GM23248 (cell line): Measurements from ENCODE around the gene CTTNBP2. TPM values are rescaled to one million over a fixed set of nuclear protein-coding genes. Genes with fewer than 3 reads are reported as not detected.

Experiments used
- DNase-seq: peaks from one replicate; pipeline ENCODE4 v3.0.0-alpha.2; 2015
- H2AFZ ChIP-seq: fragments of 200-600 bp; sonication (generic); 2 replicates; pipeline ENCODE4 v1.6.1; 2016; ENCODE audit warnings: antibody characterized with exemption
- H3F3A ChIP-seq: fragments of 200-600 bp; sonication (generic); 2 replicates; pipeline ENCODE4 v1.6.1; 2016; ENCODE audit warnings: mild to moderate bottlenecking, antibody characterized with exemption, mixed run types; ENCODE audit not compliant: insufficient read depth
- H3K27ac ChIP-seq: fragments of 200-600 bp; sonication (generic); 2 replicates; pipeline ENCODE4 v1.5.1; 2016; ENCODE audit warnings: mild to moderate bottlenecking
- H3K27me3 ChIP-seq: fragments of 200-600 bp; sonication (generic); replicated peaks from 2 replicates; pipeline ENCODE4 v1.6.1; 2016; ENCODE audit warnings: mild to moderate bottlenecking; ENCODE audit not compliant: insufficient read depth
- H3K36me3 ChIP-seq: fragments of 200-600 bp; sonication (generic); 2 replicates; pipeline ENCODE4 v1.6.1; 2016; ENCODE audit warnings: low read depth, mild to moderate bottlenecking
- H3K4me1 ChIP-seq: fragments of 200-600 bp; sonication (generic); 2 replicates; pipeline ENCODE4 v1.6.1; 2016; ENCODE audit warnings: mild to moderate bottlenecking; ENCODE audit not compliant: insufficient read depth
- H3K4me2 ChIP-seq: fragments of 200-600 bp; sonication (generic); one replicate; pipeline ENCODE4 v1.6.1; 2016; ENCODE audit warnings: mild to moderate bottlenecking; ENCODE audit not compliant: unreplicated experiment
- H3K4me3 ChIP-seq: fragments of 200-600 bp; sonication (generic); 2 replicates; pipeline ENCODE4 v1.5.1; 2016; ENCODE audit warnings: mild to moderate bottlenecking
- H3K79me2 ChIP-seq: fragments of 200-600 bp; sonication (generic); 2 replicates; pipeline ENCODE4 v1.6.1; 2016; ENCODE audit warnings: mild to moderate bottlenecking; ENCODE audit not compliant: insufficient read depth
- H3K9ac ChIP-seq: fragments of 200-600 bp; sonication (generic); 2 replicates; pipeline ENCODE4 v1.6.1; 2016; ENCODE audit warnings: mild to moderate bottlenecking
- H3K9me2 ChIP-seq: fragments of 200-600 bp; sonication (generic); 2 replicates; pipeline ENCODE4 v1.6.1; 2016; ENCODE audit warnings: mixed run types, mild to moderate bottlenecking, moderate library complexity; ENCODE audit not compliant: insufficient read depth
- H3K9me3 ChIP-seq: fragments of 200-600 bp; sonication (generic); one replicate; pipeline ENCODE4 v1.6.1; 2017; ENCODE audit warnings: low read depth
- H4K20me1 ChIP-seq: fragments of 200-600 bp; sonication (generic); 2 replicates; pipeline ENCODE4 v1.6.0; 2016; ENCODE audit not compliant: insufficient read depth
- EZH2 ChIP-seq: fragments of 200-600 bp; sonication (generic); IDR thresholded peaks from 2 replicates; pipeline ENCODE4 v1.6.1; 2018; ENCODE audit warnings: antibody characterized with exemption, mild to moderate bottlenecking; ENCODE audit not compliant: insufficient read depth, poor library complexity, severe bottlenecking
- EZH2phosphoT487 ChIP-seq: fragments of 200-600 bp; sonication (generic); IDR thresholded peaks from 2 replicates; pipeline ENCODE4 v1.6.1; 2018; ENCODE audit warnings: antibody characterized with exemption, moderate library complexity, mild to moderate bottlenecking, low read depth; ENCODE audit not compliant: insufficient read depth
- WGBS, 2 experiments: methylation state at CpG; one replicate each; pipeline ENCODE4 v1.1.6; 2015 to 2017; ENCODE audit warnings: low lambda C conversion rate in 2 of 2, low coverage in 1 of 2; ENCODE audit errors: missing lambda C conversion rate in 2 of 2; 5-methylcytosine and 5-hydroxymethylcytosine counted together
- in situ Hi-C: fragments of 300-500 bp; cut with MboI; formaldehyde crosslinking; loops from 2 replicates; pipeline ENCODE4 v1.15.0; 2020
- polyA plus RNA-seq: library from polyadenylated mRNA; unstranded; fragments of >200 nt; fragmentation: Nextera tagmentation; extraction: Ambion mirVana; gene quantifications from 2 replicates; pipeline ENCODE4 v1.2.1, GENCODE V29; 2016
- total RNA-seq: library from RNA; depleted of rRNA; stranded (reverse); fragments of >200 nt; shearing (Covaris generic); gene quantifications from 2 replicates; pipeline ENCODE4 v1.2.3, GENCODE V29; 2014

The CTTNBP2 gene
- total and polyA plus RNA-seq, 2 experiments from 2014 or later = not detected

DNA sequence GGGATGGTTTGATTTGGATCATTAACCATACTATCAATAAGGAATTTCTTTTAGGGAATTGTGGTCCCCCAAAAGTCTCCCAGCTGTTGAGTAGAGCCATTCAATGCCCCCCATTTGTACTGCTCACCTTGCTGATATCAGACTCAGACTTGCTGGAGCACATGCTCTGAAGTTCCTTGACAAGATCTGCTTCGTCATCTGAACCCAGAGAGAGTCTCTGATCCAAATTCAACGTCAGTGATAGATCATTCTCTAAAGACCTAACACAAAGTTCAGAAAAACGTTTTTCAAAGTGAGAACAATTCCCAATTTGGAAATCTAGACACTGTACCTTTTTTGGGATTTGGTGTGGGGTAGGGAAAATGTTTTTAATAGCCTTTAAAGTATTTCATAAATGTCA lies 153.9 kb downstream of the CTTNBP2 start:
- Histone ChIP-seq H3K36me3 (no peaks in the 10 kb centered on the region), H3K4me1 (no peaks in the 10 kb centered on the region), H3K4me3 (no peak overlapping the region), H3K27ac (no peak overlapping the region), H3K79me2 (no peaks in the 10 kb centered on the region), H3F3A (no peaks in the 10 kb centered on the region), H2AFZ (no peak overlapping the region), H4K20me1 (no peaks in the 10 kb centered on the region), H3K9ac (no peak overlapping the region), H3K9me3 (no peaks in the 10 kb centered on the region), H3K27me3 (0 out of 2 replicates have a peak, but pooled peaks cover 5% of the 10 kb centered on the region), H3K4me2 (no peak overlapping the region), H3K9me2 (no peaks in the 10 kb centered on the region)
- no peak for TF ChIP-seq EZH2phosphoT487
- TF ChIP-seq EZH2 = no peak
- no peak for DNase-seq
- in situ Hi-C loops = no loop called here
- 2 to 5% methylated on average over 3 of the region's 3 CpGs for WGBS, 2 experiments

DNA sequence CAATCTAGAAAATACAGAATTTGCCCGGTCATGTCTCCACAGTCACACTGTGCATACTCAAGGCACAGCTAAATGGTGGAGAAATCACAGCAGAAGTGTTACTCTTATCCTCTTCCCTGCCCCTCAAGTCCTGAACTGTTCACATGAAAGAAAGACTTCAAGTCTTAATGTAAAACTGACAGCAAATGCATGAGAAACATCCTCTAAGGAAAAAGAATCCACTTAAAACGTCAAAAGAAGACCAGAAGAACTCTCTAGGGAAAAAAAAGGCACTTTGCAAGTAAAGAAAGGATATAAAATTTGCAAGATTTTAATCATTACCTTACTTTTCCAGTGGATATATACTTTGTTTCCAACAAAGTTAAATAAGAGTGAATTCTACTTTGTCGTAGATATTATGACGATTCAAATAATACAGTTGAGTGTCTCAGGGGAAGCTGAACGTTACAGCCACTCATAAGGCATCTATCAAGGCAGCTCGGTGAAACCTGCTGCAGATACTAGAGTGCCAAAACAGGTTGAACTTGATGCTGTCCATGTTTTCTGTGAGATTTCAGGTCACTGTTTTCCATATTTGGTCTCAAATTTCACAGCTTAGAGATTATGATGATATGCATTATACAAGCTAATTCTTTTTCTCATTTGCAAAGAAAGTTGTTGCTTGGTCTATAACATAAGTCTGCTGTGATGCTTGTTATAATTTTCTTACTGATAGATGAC lies 155.0 kb downstream of the CTTNBP2 start:
- no peak overlapping the region for H3K9ac ChIP-seq
- H3K4me2 ChIP-seq = no peak overlapping the region
- H3K27ac ChIP-seq = no peak overlapping the region
- no peaks in the 10 kb centered on the region for H3K4me1 ChIP-seq
- H3K9me2 ChIP-seq = no peaks in the 10 kb centered on the region
- no peaks in the 10 kb centered on the region for H3K36me3 ChIP-seq
- H3K79me2 ChIP-seq = no peaks in the 10 kb centered on the region
- TF ChIP-seq EZH2phosphoT487 (no peak), EZH2 (no peak)
- H3K4me3 ChIP-seq = no peak overlapping the region
- DNase-seq = no peak
- H3K27me3 ChIP-seq = peaks cover 10% of the 10 kb centered on the region; the same call in 1 of the 2 replicates
- no peak overlapping the region for H2AFZ ChIP-seq
- no peaks in the 10 kb centered on the region for H3F3A ChIP-seq
- H3K9me3 ChIP-seq = no peaks in the 10 kb centered on the region
- in situ Hi-C loops = no loop called here
- H4K20me1 ChIP-seq = no peaks in the 10 kb centered on the region
- WGBS, 2 experiments = 18 to 19% methylated on average over 6 of the region's 6 CpGs

DNA sequence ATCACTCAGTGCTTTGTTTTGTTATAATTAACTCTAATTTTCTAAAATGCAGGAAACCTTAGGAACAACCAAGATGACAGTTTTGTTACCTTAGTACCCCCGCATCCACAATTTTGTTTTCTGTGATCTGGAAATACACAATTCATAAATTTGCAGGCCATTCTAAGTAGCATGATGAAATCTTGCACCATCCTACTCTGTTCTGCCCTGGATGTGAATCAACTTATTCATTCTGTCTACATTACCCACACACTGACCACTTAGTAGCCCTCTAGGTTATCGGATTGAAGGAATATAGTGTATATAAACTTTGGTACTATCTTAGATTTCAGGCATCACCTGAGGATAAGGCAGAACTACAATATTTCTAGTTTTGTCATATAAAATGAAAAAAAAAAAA lies 155.9 kb downstream of the CTTNBP2 start:
- H4K20me1 ChIP-seq = no peaks in the 10 kb centered on the region
- no peak overlapping the region for H3K4me3 ChIP-seq
- H3K4me1 ChIP-seq = no peaks in the 10 kb centered on the region
- H3K79me2 ChIP-seq = no peaks in the 10 kb centered on the region
- H3K27ac ChIP-seq = no peak overlapping the region
- no peak overlapping the region for H3K9ac ChIP-seq
- TF ChIP-seq EZH2 (no peak), EZH2phosphoT487 (no peak)
- in situ Hi-C loops = no loop called here
- no peak overlapping the region for H3K4me2 ChIP-seq
- no peak for DNase-seq
- H3K36me3 ChIP-seq = no peaks in the 10 kb centered on the region
- H3F3A ChIP-seq = no peaks in the 10 kb centered on the region
- no peaks in the 10 kb centered on the region for H3K9me3 ChIP-seq
- H3K9me2 ChIP-seq = no peaks in the 10 kb centered on the region
- peaks cover 10% of the 10 kb centered on the region; the same call in 1 of the 2 replicates for H3K27me3 ChIP-seq
- H2AFZ ChIP-seq = 0 out of 2 replicates have a peak overlapping the region, but pooled peaks have one; percentile 20
- 33 to 53% methylated on average over 2 of the region's 2 CpGs for WGBS, 2 experiments

DNA sequence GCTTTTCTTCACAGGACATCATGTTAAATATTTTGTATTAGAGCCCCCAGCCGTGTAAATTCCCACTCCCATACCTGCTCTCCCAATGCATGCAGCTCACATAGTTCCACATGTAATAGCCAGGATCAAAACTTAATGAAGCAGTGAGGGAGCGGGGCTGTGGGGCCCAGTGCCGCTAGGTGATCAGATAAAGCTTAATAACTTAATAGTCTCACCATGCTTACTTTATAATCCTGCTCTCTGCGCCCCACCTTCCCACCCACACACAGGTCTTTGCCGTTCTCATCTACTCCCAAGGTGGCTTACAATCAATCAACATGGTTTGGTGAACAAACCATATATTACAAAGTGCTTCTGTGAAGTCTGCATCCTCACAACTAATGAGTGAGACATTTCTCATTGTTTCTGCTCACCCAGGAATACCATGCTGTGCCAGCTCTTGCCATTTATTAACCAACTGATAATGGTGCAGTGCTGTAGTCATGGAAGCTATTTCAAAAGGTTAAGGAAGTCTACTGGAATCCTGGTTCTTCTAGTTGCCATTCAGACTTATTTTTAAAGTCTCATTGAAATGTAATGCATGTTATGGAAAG lies 156.4 kb downstream of the CTTNBP2 start:
- no peaks in the 10 kb centered on the region for H3K79me2 ChIP-seq

More for the DNA sequence above, 156.4 kb downstream of the CTTNBP2 start:
- H3K4me1 ChIP-seq = no peaks in the 10 kb centered on the region
- H3F3A ChIP-seq = no peaks in the 10 kb centered on the region
- in situ Hi-C loops = no loop called here
- no peaks in the 10 kb centered on the region for H3K9me2 ChIP-seq
- no peak for TF ChIP-seq EZH2
- no peak for TF ChIP-seq EZH2phosphoT487
- no peaks in the 10 kb centered on the region for H4K20me1 ChIP-seq
- 0 out of 2 replicates have a peak overlapping the region, but pooled peaks have one; percentile 20 for H2AFZ ChIP-seq
- H3K27ac ChIP-seq = no peak overlapping the region
- H3K27me3 ChIP-seq = peaks cover 10% of the 10 kb centered on the region; the same call in 1 of the 2 replicates
- H3K4me2 ChIP-seq = no peak overlapping the region
- no peak overlapping the region for H3K9ac ChIP-seq
- WGBS, 2 experiments = 25 to 33% methylated on average over 4 to 5 of the region's 5 CpGs
- no peaks in the 10 kb centered on the region for H3K36me3 ChIP-seq
- DNase-seq = no peak
- H3K4me3 ChIP-seq = no peak overlapping the region
- no peaks in the 10 kb centered on the region for H3K9me3 ChIP-seq
